Cerebellar nuclear complex (tissue), 1 donor: ENCODE results near the gene SRRM4.

Source experiments
- DNase-seq, 2 experiments: peaks; one replicate each; lab custom pipeline; 2025; lab: John Stamatoyannopoulos, UW

Gene SRRM4

DNA sequence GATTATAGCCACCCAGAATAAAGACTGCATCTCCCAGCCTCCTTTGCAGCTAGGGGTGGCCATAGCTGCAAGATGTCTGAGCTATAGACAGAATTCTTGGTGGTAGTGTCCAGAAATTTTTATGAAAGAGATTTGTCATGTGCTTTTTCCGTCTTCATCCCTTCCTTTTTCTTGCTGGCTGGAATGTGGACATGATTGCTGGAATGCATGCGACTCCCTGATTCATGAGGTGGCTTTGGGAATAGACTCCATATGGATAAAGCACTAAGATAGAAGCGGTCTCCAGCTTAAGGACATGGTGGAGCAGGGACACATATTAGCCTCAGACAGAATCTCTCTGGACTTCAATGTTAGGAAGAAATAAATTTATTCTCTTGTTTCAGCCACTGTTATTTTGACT, 187.4 kb downstream of the SRRM4 start:
- DNase-seq, result no peak

GRCh38 chr12:119169150-119169549, 187.8 kb downstream of the SRRM4 start:
- DNase-seq, result no peak

GRCh38 chr12:119171291-119171690, 189.9 kb downstream of the SRRM4 start:
- no peak for DNase-seq

- no peak for DNase-seq
Measured at GRCh38 chr12:119171691-119172425, 190.5 kb downstream of the SRRM4 start.

- DNase-seq, result no peak
Measured at GRCh38 chr12:119175081-119175480, 193.7 kb downstream of the SRRM4 start.

GRCh38 chr12:119176267-119177055, 195.1 kb downstream of the SRRM4 start:
- DNase-seq, result no peak

- DNase-seq, result no peak
Measured at GRCh38 chr12:119177056-119177325, 195.7 kb downstream of the SRRM4 start.

DNA sequence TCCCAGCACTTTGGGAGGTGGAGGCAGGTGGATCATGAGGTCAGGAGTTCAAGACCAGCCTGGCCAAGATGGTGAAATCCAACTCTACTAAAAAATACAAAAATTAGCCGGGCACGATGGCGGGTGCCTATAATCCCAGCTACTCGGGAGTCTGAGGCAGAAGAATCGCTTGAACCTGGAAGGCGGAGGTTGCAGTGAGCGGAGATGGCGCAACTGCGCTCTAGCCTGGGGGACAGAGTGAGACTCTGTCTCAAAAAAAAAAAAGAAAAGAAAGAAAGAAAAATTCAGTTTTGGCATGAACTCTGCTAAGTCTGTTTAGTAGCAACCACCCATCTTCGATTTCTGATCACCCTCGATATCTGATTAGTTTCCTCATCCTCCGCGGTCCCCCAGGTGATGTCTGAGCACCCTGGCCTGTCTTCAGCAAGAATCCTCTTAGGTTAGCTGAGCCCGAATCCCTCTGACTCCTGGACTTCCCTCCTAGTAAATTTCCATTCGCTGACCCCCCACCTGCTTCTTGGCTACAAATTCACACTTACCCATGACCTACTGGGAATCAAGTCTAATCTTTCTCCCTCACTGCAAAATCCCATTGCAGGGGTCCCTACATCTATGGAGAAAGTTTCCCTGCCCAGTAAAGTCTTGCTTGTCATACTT, 196.5 kb downstream of the SRRM4 start:
- no peak for DNase-seq

DNA sequence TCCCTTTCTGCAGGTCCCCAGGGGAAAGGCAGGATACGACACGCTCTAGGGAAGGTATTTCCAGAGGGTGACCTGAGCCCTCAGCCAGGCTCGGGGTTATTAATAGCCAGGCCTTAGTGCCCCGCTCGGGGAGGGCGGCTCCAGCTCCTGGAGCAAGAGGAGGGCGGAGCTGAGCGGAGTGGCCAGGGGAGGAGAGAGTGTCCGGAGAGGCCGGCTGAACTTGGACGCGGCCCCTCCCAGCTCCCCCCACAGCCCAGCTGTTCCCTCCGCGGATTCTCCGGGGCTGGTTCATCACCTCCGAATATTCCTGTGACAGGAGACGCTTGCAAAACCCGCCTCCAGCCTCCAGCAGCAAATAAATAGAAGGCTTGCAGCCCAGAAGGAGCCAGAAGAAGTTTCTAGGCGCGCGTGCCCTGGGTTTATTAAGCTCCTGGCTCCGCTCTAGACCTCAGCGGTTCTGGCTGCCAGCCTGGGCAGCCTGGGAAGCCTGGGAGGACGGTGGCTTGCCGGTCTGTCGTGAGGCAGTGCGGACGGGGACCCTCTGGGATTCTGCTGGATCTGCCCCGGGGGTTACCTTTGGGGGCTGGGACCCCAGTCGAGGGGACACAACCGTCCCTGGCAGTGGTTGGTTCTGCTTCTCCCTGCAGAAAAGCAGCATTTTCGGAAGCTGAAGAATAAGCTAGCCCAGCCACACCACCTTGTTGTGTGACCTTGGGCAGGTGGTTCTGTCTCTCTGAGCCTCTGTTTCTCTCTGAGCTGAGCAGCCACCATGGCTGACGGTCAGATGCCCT, 197.4 kb downstream of the SRRM4 start, which contains the start of gene HSPB8:
TSS of gene HSPB8 (plus strand) at position 388 of the 791 bp plus-strand sequence. CDS start at position 770, 382 bp downstream.
- DNase-seq, result no peak

GRCh38 chr12:119179335-119180021, 198.1 kb downstream of the SRRM4 start:
- no peak for DNase-seq

DNA sequence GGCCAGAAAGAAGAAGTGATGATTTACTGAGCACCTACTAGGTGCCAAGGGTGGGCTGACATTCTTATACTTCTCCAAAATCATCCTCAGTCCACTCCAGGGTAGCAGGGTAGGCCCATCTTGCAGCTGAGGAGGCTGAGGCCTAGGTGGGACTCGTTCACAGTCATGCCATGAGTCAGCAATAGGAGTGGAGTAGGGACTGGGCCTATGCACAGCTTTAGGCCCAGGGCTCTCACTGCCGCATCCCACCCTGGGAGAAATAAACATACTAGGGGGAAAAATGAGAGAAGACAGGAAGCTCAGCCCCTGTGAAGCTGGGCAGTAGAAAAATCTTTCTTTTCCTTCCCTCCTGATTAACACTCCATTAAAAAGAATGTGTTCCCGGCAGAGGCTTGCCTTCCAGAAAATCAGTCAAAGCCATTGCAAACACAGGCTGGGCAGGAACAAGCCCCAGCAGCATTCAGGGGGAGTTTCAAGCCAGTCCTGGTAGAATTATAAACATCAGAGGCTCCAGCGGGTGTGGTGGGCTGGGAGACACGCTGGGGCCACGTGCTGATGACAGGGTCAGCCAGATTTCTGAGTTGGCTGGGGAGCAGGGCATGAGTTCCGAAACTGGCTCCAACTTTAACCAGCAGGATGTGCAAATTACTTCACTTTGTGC, 199.2 kb downstream of the SRRM4 start:
- no peak for DNase-seq

DNA sequence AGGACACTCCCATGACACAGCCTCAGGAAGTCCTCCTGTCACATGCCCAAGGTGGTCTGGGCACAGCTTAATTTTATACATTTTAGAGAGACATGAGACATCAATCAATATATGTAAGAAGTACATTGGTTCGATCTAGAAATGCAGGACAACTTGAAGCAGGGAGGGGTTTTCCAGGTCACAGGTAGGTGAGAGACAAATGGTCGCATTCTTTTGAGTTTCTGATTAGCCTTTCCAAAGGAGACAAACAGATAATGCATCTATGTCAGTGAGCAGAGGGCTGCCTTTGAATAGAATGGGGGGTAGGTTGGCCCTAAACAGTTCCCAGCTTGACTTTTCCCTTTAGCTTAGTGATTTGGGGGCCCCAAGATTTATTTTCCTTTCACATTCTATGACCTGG, 199.9 kb downstream of the SRRM4 start:
- no peak for DNase-seq

DNA sequence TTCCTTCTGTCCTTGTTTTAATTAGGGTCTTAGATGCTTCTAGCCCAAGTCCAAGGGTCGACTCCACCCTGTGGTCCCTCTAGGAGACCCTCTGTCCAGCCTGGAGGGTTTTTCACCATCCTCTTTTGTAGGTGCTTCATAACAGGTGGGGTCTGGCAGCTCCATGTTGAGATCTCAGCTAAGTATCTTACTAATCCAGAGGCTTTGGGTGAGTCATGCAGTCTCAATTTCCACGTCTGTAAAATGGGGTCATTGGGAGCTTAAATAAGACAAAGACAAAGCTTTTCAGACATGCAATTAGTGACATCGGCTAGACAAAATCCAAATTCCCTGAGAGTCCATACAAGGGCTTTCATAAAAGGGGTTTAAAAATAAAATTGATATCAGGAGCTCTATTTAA, 200.6 kb downstream of the SRRM4 start:
- no peak for DNase-seq

DNA sequence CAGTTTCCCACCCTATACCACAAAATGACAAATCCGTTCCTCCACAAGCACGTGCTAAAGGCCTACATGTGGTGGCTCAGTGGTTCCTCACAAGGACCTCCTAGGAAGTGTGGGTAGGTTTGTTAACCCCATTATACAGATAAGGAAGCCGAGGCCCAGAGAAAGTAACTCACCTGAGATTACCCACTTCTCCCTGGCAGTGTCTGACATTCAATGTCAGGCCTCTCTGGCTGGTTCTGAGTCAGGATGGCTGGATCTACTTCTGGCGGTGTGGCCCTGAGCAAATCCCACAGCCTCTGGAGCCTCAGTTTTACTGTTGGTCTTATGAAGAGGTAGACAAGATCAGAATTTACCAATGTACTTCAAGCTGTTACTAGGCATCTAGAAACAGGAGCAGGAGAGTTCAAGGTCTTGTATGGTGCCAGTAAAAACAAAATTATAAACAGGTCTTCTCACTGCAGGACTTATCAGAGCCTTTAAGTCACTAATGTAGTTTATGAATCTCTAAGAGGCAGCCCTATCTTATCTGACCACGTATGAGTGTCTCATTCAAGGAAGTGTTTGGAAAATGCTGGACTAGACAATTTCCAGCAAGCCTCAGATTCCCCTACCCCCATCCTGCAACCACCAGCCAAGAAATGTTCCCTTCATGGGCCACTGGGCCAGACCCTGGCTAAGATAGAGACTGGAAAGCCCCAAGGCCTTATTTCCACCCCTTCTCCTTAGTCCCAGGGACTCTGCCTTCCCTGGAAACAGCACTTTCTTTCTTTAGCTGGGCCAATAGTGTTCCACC, 201.6 kb downstream of the SRRM4 start:
- no peak for DNase-seq

- no peak for DNase-seq
Measured at GRCh38 chr12:119183942-119184695, 202.8 kb downstream of the SRRM4 start.

DNA sequence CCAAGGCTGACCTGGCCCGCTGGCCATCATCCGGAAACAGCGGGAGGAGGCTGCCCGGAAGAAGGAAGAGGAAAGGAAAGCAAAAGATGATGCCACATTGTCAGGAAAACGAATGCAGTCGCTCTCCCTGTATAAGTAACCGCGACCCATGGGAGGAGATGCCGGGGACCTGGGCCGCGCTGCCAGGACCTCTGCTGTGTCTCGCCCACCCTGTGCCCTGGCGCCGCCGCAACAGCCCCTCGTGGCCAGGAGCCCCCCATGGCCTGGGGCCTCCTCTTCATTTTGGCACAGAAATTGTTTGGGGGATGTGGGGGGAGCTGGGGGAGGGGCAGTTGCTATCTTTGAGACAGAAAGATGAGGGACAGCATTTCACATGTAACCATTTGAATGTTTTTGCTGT, 213.9 kb downstream of the SRRM4 start:
- no peak for DNase-seq

GRCh38 chr12:119198440-119198839, 217.1 kb downstream of the SRRM4 start:
- no peak for DNase-seq

DNA sequence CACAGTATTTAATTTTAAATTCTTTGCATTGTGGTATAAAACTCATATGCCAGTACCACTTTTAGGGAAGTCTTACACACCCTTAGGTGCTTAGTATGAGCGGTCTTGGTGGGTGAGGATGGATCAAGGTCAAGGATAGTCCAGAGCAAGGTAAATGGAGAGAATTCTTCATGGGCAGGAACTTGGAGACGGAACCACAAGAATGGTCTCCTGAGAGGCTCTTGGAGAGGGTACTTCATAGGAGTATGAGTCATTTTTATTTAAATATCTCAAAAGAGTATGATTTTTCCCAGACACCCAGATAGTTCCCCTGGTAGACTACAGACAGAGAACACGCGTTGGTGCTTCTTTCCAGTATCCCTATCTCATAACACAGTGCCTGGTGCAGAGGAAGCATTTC, 219.3 kb downstream of the SRRM4 start:
- no peak for DNase-seq

DNA sequence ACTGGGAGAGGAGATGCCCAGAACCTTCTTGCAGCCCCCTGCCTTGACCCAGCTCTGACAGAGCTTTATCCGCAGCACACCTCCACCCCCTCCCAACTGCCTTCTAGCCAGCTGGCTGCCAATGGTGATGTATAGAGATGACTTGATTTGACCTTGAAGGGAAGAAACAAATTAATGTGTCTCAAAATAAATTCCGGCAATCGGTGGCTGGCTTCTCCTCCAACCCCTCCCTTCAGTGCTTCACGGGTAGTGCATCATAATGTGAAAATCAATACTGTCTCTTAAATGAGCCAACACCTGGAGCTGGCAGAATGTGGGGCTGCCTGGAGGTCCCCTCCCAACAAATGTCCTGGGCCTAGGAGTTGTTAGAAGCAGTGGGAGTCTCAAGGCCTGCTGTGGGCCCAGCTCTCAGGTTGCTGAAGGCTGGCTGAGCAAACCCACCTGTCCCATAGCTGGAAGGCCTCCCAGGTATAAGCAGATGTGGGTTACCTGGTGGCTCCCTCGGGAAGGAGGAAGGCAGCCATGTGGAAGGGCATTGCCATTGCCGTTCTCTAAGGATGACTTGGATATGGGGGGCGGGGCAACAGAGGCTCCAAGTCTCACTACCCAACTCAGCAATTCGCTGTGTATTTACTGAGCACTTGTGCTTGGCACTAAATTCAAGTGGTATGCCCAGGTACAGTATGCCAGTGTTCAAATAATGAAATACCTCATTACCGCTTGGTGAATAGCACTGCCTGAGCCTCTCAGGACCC, 220.6 kb downstream of the SRRM4 start:
- DNase-seq, result no peak
